Measurements from ENCODE around the gene ARID1B.

DNA sequence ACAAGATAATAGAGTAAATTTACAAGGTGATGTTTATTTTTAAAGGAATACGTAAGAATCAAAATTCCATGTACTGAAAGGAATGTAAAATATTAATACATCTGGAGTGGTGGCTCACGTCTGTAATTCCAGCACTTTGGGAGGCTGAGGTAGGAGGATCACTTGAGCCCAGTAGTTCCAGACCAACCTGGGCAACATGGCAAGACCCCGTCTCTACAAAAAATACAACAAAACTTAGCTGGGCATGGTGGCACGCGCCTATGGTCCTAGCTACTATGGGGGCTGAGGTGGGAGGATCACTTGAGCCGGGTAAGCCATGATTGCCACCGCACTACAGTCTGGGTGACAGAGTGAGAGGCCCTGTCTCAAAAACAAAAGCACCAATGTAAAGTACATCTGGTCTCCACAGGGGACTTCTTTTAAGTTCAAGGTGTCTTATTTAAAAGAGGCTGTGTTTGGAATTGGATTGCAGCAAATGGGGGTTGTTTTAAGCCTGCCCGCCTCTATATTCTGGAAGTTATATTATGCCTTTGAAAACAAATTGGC lies 36.9 kb downstream of the ARID1B start:
- TF ChIP-seq, protein P1, sequence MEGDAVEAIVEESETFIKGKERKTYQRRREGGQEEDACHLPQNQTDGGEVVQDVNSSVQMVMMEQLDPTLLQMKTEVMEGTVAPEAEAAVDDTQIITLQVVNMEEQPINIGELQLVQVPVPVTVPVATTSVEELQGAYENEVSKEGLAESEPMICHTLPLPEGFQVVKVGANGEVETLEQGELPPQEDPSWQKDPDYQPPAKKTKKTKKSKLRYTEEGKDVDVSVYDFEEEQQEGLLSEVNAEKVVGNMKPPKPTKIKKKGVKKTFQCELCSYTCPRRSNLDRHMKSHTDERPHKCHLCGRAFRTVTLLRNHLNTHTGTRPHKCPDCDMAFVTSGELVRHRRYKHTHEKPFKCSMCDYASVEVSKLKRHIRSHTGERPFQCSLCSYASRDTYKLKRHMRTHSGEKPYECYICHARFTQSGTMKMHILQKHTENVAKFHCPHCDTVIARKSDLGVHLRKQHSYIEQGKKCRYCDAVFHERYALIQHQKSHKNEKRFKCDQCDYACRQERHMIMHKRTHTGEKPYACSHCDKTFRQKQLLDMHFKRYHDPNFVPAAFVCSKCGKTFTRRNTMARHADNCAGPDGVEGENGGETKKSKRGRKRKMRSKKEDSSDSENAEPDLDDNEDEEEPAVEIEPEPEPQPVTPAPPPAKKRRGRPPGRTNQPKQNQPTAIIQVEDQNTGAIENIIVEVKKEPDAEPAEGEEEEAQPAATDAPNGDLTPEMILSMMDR (IDR thresholded peaks at IDR 0.05; ENCODE audit: low read depth, low read length, missing input control) = no peak
- no peak for TF ChIP-seq REST (IDR thresholded peaks at IDR 0.05)
- TF ChIP-seq GABPA (IDR thresholded peaks at IDR 0.05 in 1 of 2, conservative IDR thresholded peaks at IDR 0.05 in 1 of 2) = no peak
- no peak for TF ChIP-seq TAF1 (conservative IDR thresholded peaks at IDR 0.05)
- no peak for TF ChIP-seq EGR1 (IDR thresholded peaks at IDR 0.05; ENCODE audit: low read depth in 2 of 2)
- no peak for TF ChIP-seq YY1 (IDR thresholded peaks at IDR 0.05)
- no peak for TF ChIP-seq ZBTB33 (IDR thresholded peaks at IDR 0.05)
- no peak for TF ChIP-seq JUND (IDR thresholded peaks at IDR 0.05)
- no peak for TF ChIP-seq HNF4A (conservative IDR thresholded peaks at IDR 0.05)
- TF ChIP-seq HNF4G (IDR thresholded peaks at IDR 0.05) = no peak
- TF ChIP-seq, protein P2, sequence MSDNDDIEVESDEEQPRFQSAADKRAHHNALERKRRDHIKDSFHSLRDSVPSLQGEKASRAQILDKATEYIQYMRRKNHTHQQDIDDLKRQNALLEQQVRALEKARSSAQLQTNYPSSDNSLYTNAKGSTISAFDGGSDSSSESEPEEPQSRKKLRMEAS (IDR thresholded peaks at IDR 0.05) = no peak
- no peak for TF ChIP-seq ATF3 (IDR thresholded peaks at IDR 0.05)
- TF ChIP-seq RAD21 (IDR thresholded peaks at IDR 0.05) = no peak
- no peak for TF ChIP-seq SP1 (IDR thresholded peaks at IDR 0.05)

Measured in liver (tissue), 3 donors.